G401.6 (cell line): ENCODE results near the gene ARAP1.

Experiments
- FAIRE-seq: peaks from 2 replicates; lab custom pipeline; 2012; peaks lifted over from hg19 to GRCh38; lab: Jason Lieb, UNC

ARAP1 gene

DNA sequence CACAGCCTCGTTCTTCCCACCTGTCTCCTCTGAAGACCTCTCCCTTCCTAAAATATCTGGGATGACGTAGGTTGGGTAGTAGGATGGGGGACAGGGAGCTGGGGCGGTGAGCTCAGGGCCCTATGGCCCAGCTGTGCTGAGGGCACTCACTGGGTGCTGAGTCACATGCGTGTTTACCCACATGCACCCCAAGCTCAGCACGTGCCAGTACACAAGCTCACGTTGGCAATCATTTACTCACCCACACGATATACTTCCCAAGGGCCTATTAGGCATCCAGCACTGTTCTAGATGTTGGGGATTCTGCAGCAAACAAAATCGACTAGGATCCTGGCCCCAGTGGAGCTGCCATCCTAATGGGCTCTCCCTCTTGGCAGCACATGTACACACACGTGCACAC, 28.7 kb downstream of the ARAP1 start:
- no peak for FAIRE-seq

- FAIRE-seq: no peak
Observed at GRCh38 chr11:72722050-72722748, 30.0 kb downstream of the ARAP1 start.

DNA sequence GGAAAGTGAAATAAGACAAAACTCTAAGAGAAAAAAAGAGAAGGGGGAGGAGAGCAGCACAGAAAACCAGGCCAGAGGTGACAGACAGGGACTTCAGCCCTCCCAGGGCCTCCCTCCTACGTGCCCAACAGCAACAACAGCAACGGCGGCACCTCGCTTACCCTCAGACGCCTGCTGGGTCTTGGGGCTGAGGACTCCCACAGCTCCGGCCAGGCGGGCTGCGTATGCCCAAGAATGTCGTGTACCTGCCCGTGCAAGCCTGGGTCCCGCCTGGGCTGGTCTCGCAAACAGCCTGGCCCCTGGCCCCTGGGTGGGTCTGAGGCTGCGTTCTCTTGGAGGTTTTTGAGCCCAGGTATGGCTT, 30.5 kb downstream of the ARAP1 start:
- no peak for FAIRE-seq

- FAIRE-seq: no peak
Observed at GRCh38 chr11:72721276-72721675, 30.9 kb downstream of the ARAP1 start.

- no peak for FAIRE-seq
Observed at GRCh38 chr11:72720784-72721183, 31.4 kb downstream of the ARAP1 start.

GRCh38 chr11:72720047-72720446, 32.2 kb downstream of the ARAP1 start:
- no peak for FAIRE-seq

GRCh38 chr11:72719551-72719950, 32.7 kb downstream of the ARAP1 start:
- FAIRE-seq: no peak

GRCh38 chr11:72719144-72719543, 33.1 kb downstream of the ARAP1 start:
- FAIRE-seq: no peak

GRCh38 chr11:72718101-72718501, 34.1 kb downstream of the ARAP1 start:
- FAIRE-seq: no peak

DNA sequence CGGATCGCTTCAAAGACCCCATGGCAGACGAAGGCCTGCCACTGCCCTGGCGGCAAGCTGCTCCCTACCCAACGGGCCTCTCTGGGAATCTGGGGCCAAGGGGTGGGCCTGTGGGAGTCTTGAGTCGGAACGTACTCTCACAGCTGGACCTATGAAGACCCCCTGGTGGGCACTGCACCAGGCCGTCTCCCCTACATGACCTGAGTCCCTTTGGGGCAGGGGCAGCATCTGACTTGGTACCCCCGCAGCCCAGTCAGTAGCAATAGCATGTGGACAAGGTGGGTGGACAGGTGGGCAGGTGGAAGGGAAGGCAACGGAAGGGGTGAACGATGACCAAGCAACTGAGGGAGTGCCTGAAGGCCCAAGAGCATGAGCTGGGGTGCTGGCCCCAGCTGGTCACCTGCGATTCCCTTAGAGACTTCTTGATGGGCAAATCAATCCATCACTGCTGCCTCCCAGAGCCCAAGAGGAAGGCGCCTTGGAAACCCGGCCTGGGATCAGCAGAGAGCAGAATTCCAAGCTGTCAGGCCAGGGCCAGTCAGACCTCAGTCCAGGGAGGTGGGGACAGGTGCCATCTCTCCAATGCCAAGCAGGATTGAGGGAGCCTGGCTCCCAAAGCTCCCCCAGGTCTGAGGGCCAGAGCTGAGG, 35.3 kb downstream of the ARAP1 start:
- no peak for FAIRE-seq

GRCh38 chr11:72716290-72716689, 35.9 kb downstream of the ARAP1 start:
- FAIRE-seq: no peak

DNA sequence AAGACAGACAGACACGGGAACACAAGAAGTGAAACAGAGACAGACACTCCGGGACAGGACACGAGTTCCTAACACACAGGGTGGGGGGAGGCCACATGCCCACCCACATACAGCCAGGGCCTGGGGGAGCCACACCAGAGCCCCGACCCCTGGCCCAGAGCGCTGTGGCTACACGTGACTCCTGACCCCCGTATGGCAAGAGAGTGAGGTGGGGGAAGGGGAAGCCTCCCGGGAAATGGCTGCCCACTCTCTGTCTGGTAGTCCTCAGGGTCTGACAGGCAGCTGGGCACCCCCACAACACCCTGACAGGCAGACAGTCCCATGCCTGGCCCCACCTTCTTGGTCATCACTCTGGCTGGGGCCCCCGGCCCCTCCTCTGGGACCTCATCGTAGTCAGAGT, 39.4 kb downstream of the ARAP1 start:
- FAIRE-seq: no peak

GRCh38 chr11:72712168-72712751, 39.9 kb downstream of the ARAP1 start:
- FAIRE-seq: no peak

GRCh38 chr11:72711141-72711540, 41.1 kb downstream of the ARAP1 start:
- FAIRE-seq: no peak

- no peak for FAIRE-seq
Observed at GRCh38 chr11:72710278-72710677, 41.9 kb downstream of the ARAP1 start.

GRCh38 chr11:72709478-72710238, 42.5 kb downstream of the ARAP1 start:
- no peak for FAIRE-seq

DNA sequence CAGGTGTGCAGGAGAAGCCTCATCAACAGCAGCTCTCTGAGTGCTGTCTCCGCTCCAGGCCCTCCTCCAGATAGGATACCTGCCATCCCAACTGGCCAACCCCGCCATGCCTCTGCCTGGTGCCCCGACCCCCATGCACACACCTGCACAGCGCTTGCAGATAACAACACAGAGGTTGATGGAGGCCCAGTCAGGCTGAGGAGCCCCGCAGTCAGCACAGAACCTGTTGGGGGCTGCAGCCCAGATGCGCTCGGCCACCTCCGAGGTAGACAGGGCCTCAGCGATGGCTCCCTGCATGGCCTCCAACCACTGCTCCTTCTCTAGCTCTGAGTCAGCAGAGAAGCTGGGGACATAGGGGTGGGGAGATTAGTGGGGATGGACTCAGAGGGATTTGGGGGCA, 45.2 kb downstream of the ARAP1 start:
- FAIRE-seq: no peak

- FAIRE-seq: no peak
Observed at GRCh38 chr11:72706579-72706978, 45.6 kb downstream of the ARAP1 start.

DNA sequence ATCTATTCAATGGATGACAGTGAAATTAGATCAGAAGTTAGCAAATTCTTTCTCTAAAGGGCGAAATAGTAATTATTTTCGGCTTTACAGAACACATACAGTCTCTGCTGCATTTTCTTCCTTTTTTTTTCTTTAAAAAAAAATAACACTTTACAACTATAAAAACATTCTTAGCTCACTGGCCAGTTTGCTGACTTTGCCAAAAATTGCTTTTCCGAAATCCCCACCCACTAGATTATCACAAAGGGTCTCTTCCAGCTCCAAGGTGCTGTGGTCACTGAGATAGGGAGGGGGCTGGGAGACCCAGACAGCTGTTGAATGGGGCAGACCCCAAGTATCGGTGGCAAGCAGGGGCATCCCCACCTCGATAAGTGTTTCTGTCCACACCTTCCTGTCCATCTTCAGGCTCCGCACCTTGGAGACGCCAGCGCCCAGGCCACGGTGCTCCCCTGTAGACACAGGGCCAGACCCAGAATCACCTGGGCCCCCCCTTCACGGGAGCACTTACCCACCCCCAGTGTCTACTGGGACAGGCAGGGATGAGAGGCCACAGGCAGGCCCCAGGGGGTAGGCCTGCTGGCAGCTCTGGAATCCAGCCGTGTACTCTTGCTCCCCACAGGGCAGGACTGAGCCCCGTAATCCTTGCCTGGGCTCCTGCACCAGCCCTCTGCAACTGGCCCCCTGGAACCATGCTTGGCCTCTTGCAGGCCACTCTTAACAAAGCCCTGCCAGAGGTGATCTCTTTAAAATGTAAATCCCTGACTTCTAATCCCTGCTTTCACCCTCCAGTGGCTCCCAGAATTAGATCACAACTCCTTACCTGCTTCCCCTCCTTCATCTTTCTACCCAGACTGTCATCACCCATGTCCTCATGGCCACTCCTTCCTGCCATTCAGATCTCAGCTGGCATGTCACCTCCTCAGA, 46.5 kb downstream of the ARAP1 start:
- no peak for FAIRE-seq

DNA sequence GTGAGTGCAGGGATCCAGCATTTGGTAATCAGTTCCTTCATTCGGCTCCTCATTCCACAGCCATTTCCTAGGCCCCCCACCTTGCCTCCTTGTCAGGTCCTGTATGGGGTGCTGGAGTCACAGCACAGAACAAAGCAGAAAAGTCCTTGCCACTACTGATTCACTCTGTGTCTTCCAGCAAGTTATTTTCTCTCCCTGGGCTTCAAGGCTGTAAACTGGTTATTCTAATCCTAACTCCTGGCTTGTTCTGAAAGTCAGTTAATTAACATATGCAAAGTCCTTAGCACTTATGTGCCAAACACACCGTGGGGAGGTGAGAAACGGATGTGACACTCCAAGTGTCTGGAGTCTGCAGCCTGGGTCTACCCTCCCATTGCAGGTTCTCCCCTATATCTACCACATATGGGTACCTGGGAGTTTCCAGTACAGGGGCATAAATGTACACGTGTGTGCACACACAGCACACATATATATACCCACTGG, 47.4 kb downstream of the ARAP1 start:
- FAIRE-seq: no peak

DNA sequence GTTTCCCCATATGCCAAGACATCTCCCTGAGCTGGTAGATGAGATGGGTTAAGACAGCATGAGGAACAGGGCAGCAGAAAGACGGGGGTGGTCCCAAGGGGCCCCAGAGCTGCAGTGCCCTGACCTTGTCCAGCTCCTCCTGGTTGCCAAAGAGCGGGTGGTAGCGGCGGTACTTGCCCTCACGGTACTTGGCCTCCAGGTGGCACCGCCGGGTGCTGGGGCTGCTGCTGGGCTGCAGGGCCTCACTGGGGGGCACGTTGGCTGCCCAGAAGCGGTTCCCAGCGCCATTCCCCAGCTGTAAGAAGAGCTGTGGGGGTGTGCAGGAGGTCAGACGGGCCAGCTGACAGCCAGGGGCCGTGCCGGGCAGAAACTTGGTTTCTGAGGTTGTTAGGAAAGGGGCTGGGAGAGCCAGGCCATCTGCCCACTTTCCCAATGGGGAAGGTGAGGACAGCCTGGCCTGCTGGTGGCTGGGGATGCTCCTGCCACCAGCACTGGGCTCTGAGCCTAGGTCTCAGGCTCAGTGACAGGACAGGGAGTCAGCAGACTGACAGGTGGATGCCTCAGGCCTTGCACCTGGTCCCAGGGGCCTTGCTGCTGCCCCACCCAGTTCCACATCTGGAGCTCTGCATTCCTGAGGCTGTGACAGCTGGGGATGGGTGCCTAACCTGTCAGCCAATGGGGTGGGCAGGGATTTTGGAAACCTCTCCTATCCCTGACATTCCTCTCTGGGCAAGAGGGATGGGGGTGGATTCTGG, 48.0 kb downstream of the ARAP1 start:
- FAIRE-seq: no peak
